Activated T-cell treated with anti-CD3 and anti-CD28 coated beads for 4 hours (primary cell): ENCODE results near the gene SLC10A4.

ENCODE experiments used
- DNase-seq: peaks from one replicate; pipeline ENCODE4 v3.0.0-alpha.2; 2020

Gene SLC10A4

GRCh38 chr4:48490012-48490679 lies 7.0 kb downstream of the SLC10A4 start, which contains the start of gene ZAR1:
Gene ZAR1 (plus strand): TSS chr4:48490252. CDS start chr4:48490292, 40 bp downstream.
- no peak for DNase-seq

- DNase-seq: no peak
Measured at GRCh38 chr4:48490680-48491513, 7.8 kb downstream of the SLC10A4 start.

GRCh38 chr4:48491514-48492176 lies 8.5 kb downstream of the SLC10A4 start:
- DNase-seq: no peak

- DNase-seq: no peak
Measured at GRCh38 chr4:48493452-48494100, 10.4 kb downstream of the SLC10A4 start.

GRCh38 chr4:48495941-48496340 lies 12.8 kb downstream of the SLC10A4 start:
- no peak for DNase-seq

GRCh38 chr4:48498895-48499294 lies 15.8 kb downstream of the SLC10A4 start:
- DNase-seq: no peak

GRCh38 chr4:48499551-48500066 lies 16.5 kb downstream of the SLC10A4 start:
- DNase-seq: no peak

GRCh38 chr4:48503233-48504025 lies 20.3 kb downstream of the SLC10A4 start:
- DNase-seq: no peak

- no peak for DNase-seq
Measured at GRCh38 chr4:48504026-48504330, 20.8 kb downstream of the SLC10A4 start.

GRCh38 chr4:48504352-48504751 lies 21.2 kb downstream of the SLC10A4 start:
- DNase-seq: no peak

GRCh38 chr4:48506716-48507115 lies 23.6 kb downstream of the SLC10A4 start:
- DNase-seq: no peak

GRCh38 chr4:48509543-48509942 lies 26.4 kb downstream of the SLC10A4 start:
- DNase-seq: no peak

- DNase-seq: no peak
Measured at GRCh38 chr4:48518143-48518542, 35.0 kb downstream of the SLC10A4 start.

GRCh38 chr4:48526406-48526805 lies 43.3 kb downstream of the SLC10A4 start:
- DNase-seq: no peak

GRCh38 chr4:48538358-48538757 lies 55.2 kb downstream of the SLC10A4 start:
- DNase-seq: no peak
